Erythroblast (primary cell): Measurements from ENCODE around the gene XYLT1.

Experiments
- GATA1 ChIP-seq: IDR thresholded peaks from 2 replicates; pipeline ENCODE4 v1.6.1; 2011; ENCODE audit warnings: low read depth, mild to moderate bottlenecking, control low read depth, low read length, moderate library complexity
- POLR2A ChIP-seq: IDR thresholded peaks from 2 replicates; pipeline ENCODE4 v1.6.1; 2011; ENCODE audit warnings: mild to moderate bottlenecking, low read length

GRCh38 chr16:17365591-17366298 lies 105.0 kb downstream of the XYLT1 start:
- TF ChIP-seq POLR2A, result no peak
- TF ChIP-seq GATA1, result no peak
